Measurements from ENCODE around the gene BLVRB.
"Not testable (repeated sequence)": the region's sequence is repeated elsewhere in the genome, so short reads cannot be mapped to it uniquely, and the experiment has no call there.

The BLVRB gene

DNA sequence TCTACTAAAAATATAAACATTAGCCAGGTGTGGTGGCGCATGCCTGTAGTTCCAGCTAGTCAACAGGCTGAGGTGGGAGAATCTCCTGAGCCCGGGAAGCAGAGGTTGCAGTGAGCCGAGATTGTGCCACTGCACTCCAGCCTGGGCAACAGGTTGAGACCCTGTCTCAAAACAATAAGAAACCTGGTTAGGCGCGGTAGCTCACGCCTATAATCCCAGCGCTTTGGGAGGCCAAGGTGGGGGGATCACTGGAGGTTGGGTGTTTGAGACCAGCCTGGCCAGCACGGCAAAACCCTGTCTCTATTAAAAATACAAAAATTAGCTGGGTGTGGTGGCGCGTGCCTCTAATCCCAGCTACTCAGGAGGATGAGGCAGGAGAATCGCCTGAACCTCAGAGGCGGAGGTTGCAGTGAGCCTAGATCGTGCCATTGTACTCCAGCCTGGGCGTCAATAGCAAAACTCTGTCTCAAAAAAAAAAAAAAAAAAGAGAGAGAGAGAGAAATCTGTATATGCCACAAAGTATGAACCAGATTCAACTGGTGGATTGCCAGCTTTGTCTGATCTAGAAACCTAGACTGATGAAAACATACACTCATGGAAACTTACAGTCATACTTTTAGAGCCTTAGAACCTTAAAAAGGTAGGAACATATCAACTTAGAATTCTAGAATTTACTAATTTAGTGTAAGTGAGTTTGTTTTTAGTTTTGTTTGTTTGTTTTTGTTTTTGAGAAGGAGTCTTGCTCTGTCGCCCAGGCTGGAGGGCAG lies 10.5 kb upstream of the BLVRB start:
- DNase-seq = not testable (repeated sequence)

DNA sequence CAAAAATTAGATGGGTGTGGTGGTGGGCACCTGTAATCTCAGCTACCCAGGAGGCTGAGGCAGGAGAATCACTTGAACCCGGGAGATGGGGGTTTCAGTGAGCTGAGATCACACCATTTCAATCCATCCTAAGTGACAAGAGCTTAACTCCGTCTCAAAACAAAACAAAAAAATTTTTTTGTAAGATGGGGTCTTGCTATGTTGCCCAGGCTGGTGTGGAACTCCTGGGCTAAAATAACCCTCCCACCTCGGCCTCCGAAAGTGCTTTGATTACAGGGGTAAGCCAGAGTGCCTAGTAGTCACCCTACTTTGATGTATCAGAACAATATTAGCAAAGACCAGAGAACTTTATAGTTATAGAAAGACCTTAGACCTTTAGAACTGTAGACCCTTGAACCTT lies 9.2 kb upstream of the BLVRB start:
- DNase-seq = no peak

DNA sequence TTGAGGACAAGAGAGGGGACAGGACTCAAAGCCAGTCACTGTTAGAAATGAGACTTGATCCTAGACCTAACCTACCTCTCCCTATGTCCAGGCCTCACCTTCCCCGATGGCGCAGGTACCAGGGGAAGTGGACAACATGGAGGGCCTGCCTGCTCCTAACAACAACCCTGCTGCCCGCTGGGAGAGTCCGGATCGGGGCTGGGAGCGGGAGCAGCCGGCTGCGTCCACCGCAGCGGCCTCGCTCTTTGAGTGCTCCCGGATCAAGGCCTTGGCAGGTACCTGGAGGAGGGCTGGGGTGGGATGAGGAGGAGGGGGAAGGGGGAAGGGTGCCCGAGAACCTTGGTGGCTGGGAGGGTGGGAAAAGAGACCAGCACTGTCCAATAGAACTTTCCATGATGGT lies 7.0 kb upstream of the BLVRB start:
- DNase-seq = no peak

GRCh38 chr19:40471111-40471510 lies 5.6 kb upstream of the BLVRB start:
- DNase-seq = no peak

- no peak for DNase-seq
These were observed 3.5 kb upstream of the BLVRB start for GRCh38 chr19:40469011-40469410.

DNA sequence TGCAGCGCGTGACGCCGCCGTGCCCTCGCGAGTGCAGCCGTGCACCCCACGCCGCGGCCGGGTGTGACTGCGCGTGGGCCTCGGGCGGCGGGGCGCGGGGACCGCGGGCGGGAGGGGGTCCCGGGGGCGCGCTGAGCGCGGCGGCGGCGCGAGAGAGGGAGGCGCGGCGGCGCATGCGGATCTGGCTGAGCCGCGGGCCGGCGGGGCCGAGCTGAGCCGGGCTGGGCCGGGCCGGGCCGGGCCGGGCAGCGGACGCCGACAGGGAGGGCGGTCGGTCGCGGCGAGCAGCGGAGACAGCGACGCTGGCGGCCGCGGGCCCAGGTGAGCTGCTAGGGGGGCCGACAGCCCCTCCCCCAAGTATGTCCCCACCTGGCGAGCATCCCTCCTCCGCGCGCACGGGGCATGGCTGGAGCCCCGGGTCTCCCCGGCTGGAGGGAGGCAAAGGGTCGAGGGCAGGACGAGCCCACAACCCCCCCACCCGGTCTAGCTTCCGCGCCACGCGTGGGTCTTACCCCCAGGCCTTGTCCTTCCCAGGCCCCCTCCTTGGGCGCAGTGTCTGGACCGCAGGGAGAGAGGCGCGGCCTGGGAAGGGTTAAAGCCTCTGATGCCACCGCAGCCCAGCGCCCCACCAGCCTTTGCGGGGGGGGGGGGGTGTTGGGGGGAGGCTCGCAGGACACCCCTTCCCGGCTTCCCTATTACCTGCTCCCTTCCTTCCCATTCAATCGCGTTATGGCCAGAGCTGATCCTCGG lies 1.6 kb upstream of the BLVRB start, which contains the start of gene SPTBN4:
Gene SPTBN4 (plus strand): TSS at position 17 of the 750 bp plus-strand sequence. CDS start 5,621 bp downstream, outside the sequence.
- DNase-seq = no peak

GRCh38 chr19:40466219-40466984 lies 857 bp upstream of the BLVRB start:
- peak; percentile 56 for DNase-seq

- DNase-seq = no peak
These were observed 454 bp downstream of the BLVRB start for GRCh38 chr19:40465025-40465556.

GRCh38 chr19:40464059-40465024 lies 1.2 kb downstream of the BLVRB start:
- DNase-seq = peak; percentile 63

DNA sequence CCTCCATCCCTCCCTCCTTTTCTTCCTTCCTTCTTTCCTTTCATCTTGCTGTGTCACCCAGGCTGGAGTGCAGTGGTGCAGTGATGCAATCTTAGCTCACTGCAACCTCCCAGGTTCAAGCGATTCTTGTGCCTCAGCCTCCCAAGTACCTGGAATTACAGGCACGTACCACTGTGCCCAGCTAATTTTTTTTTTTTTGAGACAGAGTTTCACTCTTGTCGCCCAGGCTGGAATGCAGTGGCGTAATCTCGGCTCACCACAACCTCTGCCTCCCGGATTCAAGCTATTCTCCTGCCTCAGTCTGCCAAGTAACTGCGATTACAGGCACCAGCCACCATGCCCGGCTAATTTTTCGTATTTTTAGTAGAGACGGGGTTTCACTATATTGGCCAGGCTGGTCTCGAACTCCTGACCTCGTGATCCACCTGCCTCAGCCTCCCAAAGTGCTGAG lies 1.9 kb downstream of the BLVRB start:
- not testable (repeated sequence) for DNase-seq

- DNase-seq = no peak
These were observed 3.8 kb downstream of the BLVRB start for GRCh38 chr19:40461669-40462221.

GRCh38 chr19:40460185-40460584 lies 5.4 kb downstream of the BLVRB start:
- DNase-seq = no peak

- no peak for DNase-seq
These were observed 7.0 kb downstream of the BLVRB start for GRCh38 chr19:40458597-40458974.

DNA sequence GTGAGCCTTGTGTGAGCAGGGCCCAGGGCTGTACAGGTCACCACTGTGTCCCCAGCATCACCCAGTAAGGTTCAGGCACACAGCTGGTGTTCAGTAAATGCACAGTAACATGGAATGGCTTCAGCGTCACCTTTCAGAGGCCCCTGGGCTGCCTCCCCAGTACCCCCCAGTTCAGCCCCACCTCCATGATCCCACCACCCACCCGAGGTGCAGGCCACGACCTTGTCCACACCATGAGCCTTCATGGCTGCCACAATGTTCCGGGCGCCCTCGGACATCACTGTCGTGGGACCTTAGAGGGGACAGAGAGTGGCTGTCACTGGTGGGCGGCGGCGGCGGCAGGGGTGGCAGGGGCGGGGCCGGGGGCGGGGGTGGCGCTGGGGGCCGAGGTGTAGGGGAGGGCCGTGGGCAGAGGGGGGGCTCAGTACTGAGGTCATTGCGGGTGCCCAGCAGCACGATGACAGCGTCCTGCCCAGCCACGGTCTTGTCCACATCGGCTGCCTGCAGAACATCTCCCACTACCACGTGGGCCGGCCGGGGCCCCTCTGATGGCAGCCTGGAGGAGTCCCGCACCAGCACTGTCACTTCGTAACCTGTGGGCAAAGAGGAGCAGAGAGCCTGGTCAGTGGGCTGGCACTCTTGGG lies 7.5 kb downstream of the BLVRB start:
- DNase-seq = no peak

DNA sequence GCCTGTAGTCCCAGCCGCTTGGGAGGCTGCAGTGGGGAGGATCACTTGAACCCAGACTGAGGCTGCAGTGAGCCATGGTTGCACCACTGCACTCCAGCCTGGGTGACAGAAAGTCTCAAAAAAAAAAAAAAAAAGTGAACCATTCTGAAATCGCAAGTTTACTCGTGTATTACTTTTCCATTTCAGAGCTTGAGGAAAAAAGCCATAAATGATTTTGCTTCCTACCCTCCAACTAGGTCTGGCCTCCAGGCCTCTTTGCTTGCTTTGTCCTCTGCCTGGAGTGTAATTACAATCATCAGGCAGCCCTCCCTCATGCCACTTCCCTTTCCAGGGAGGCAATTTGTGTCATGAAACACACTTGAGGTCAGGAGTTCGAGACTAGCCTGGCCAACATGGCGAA lies 8.5 kb downstream of the BLVRB start:
- no peak for DNase-seq

DNA sequence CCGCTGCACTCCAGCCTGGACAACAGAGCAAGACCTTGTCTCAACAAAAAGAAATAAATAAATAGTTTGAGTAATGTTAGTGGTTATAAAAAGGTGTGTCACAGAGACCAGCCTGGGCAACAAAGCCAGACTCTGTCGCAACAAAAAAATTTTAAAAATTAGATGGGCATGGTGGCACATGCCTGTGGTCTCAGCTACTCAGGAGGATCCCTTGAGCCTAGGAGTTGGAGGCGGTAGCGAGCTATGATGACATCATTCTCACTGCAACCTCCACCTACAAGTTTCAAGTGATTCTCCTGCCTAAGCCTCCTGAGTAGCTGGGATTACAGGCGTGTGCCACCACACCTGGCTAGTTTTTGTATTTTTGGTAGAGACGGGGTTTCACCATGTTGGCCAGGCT lies 11.6 kb downstream of the BLVRB start:
- not testable (repeated sequence) for DNase-seq

DNA sequence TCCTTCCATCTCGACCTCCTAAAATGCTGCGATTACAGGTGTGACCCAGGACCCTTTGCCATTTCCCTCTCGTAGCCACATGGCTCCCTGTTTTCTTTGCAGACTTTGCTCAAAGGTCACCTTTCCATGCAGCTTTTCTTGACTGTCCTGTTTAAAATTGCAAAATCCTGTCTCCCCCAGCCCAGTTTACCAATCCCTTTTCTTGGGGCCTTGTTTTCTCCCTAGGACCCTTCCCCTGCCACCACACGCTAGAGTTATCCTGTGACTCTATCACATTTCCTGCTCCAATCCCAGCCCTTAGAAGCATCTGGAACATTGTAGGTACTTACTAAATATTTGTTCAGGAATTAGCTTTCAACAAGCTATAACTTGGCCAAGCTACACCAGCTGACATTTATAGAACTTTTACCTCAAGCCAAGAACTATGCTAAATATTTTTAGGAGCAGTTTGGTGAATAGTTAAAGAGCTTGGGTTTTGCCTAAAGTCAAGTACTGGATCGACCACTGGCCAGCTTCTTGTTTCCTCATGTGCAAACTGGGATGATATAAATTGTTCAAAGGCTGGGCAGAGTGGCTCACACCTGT lies 12.3 kb downstream of the BLVRB start:
- DNase-seq = no peak

DNA sequence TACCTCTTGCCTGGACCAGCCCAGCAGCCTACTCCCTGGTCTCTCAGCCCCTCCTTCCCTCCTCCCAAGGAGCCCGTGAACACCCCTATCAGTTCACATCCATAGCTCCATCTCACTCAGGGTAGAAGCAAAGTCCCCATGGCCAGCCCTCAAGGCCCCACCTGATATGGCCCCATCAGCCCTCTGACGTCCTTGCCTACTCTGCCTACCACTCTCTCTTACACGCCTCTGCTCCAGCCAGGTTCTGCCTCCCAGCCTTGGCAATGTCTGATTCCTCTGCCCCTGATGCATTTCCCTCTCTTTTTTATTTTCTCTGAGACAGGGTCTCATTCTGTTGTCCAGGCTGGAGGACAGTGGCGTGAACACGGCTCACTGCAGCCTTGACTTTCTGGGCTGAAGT lies 13.5 kb downstream of the BLVRB start:
- no peak for DNase-seq

DNA sequence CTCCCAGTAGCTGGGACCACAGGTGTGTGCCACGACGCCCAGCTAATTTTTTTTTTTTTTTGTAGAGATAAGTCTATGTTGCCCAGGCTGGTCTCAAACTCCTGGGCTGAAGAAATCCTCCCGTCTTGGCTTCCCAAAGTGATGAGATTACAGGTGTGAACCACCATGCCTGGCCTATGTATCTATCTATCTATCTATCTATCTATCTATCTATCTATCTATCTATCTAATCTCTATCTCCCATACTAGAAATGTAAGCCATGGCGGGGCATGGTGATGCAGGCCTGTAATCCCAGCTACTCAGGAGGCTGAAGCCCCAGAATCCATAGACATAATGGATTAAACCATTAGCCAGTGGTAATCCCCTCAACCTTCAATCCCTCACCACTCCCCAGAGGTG lies 14.9 kb downstream of the BLVRB start:
- DNase-seq = no peak

DNA sequence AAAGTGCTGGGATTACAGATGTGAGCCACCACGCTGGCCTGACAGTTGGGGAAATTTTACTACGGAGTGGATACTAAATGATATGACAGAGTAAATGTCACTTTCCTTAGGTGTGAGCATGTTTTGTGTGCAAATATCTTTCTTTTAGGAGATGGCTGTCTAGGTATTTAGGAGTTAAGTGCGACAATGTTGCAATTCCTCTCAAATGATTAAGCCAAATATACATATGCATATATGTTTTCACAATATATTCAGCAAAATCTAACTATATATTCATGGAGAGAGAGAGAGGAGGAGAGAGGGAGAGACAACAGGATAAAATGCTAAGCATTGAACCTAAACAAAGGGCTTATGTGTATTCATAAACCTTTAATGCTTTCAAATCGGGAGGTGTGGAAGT lies 16.0 kb downstream of the BLVRB start:
- DNase-seq = no peak

Data from effector CD8-positive, alpha-beta T cell (primary cell).